Gastroesophageal sphincter (tissue), 4 donors: Measurements from ENCODE around the gene LSP1. TPM values are rescaled to one million over a fixed set of nuclear protein-coding genes. Genes with fewer than 3 reads are reported as not detected.
A peak's percentile ranks its signal among the peaks of the same experiment; 100 is the strongest.

ENCODE experiments used
- ATAC-seq: fragments of 150-250 bp; one replicate; pipeline ENCODE4 v1.9.1; 2016; ENCODE audit warnings: mild to moderate bottlenecking, moderate library complexity
- H3K27ac ChIP-seq, 4 donors: fragments of 200-600 bp; sonication (generic) in 3 of 4; 1 replicate in 3 of 4; 2 replicates in 1 of 4; pipeline ENCODE4 v1.5.1; 2016 to 2019
- H3K27me3 ChIP-seq: fragments of 200-600 bp; sonication (generic); one replicate; pipeline ENCODE4 v1.5.1; 2019
- H3K36me3 ChIP-seq, 2 donors: fragments of 200-600 bp; sonication (generic); one replicate each; pipeline ENCODE4 v1.5.1; 2019; ENCODE audit warnings: control low read depth in 1 of 2
- H3K4me1 ChIP-seq, 3 donors: fragments of 200-600 bp; sonication (generic); 1 replicate in 2 of 3; 2 replicates in 1 of 3; pipeline ENCODE4 v1.5.1; 2016 to 2019; ENCODE audit warnings: control low read depth in 2 of 3
- H3K4me3 ChIP-seq, 2 donors: fragments of 200-600 bp; sonication (generic); one replicate each; pipeline ENCODE4 v1.5.1; 2019; ENCODE audit warnings: mild to moderate bottlenecking in 1 of 2, moderate library complexity in 1 of 2
- H3K9me3 ChIP-seq, 3 donors: fragments of 200-600 bp; sonication (generic); one replicate each; pipeline ENCODE4 v1.5.1; 2017 to 2019; ENCODE audit warnings: control low read depth in 2 of 3
- EP300 ChIP-seq: sonication (generic); formaldehyde crosslinking; IDR thresholded peaks from one replicate; pipeline ENCODE4 v1.6.1; 2017; ENCODE audit warnings: antibody characterized with exemption, mild to moderate bottlenecking
- POLR2A ChIP-seq, 2 donors: fragments of 450-650 bp; IDR thresholded peaks; one replicate each; pipeline ENCODE4 v1.6.1; 2017; ENCODE audit warnings: antibody characterized with exemption in 2 of 2, mild to moderate bottlenecking in 2 of 2, moderate library complexity in 1 of 2
- POLR2AphosphoS5 ChIP-seq: sonication (generic); formaldehyde crosslinking; IDR thresholded peaks from one replicate; pipeline ENCODE4 v1.6.1; 2017; ENCODE audit warnings: antibody characterized with exemption
- WGBS, 2 donors: methylation state at CpG; one replicate each; pipeline ENCODE4 v1.1.5; 2018; ENCODE audit warnings: low coverage in 1 of 2; 5-methylcytosine and 5-hydroxymethylcytosine counted together
- total RNA-seq, 4 donors: library from RNA; depleted of rRNA; stranded (reverse); fragments of >200 nt; gene quantifications; one replicate each; pipeline ENCODE4 v1.1.0, GENCODE V29; 2016
- TF ChIP-seq, protein P1 (sequence below), 4 experiments: fragments of 200-600 bp in 2 of 4; fragments of 450-650 bp in 2 of 4; sonication (generic) in 1 of 4; IDR thresholded peaks; one replicate each; pipeline ENCODE4 v1.5.1; 2017 to 2019; ENCODE audit warnings: antibody characterized with exemption in 4 of 4, mild to moderate bottlenecking in 2 of 4, moderate library complexity in 2 of 4

Gene LSP1
- total RNA-seq, 4 donors from 2014 or later, result 13.4 to 133 (median 47.7) TPM

DNA sequence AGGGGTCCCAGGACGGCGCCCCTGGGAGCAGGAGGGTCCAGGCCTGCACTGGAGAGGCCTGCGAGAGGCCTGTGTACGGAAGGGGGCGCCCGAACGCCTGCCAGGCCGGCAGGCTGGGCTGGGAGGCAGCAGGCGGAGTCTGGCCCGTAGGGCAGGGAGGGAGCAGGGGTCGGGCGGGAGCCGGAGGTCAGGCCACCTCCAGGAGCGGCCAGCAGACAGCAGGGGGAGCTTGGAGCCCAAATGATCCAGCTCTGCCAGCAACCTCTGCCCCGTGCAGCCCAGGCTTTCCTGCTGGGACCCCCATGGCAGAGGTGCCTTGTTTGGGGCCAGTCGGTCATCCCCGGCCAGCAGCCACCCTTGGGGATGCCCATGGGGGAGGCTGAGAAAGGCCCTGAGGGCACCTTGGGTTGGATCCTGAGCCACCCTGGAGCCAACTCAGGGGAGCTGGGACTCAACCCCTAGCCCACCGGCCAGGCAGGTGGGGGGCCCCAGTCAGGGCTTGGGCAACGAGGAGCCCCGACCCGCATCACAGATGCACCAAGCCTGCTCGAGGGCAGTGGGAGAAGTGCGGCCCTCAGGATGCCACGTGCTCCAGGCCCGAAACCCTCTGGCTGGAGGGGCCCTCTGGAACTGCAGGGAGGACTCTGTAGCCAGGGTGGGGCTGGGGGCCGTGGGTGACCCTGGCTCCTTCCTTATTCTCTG is 27.7 kb upstream of the LSP1 start:
- H3K4me3 ChIP-seq, result no peak overlapping the region
- H3K4me1 ChIP-seq, result peaks cover 0 to 13% (median 0%) of the 10 kb centered on the region in 3 donors
- H3K9me3 ChIP-seq, result no peaks in the 10 kb centered on the region
- H3K27ac ChIP-seq, result no peak overlapping the region
- ATAC-seq, result no peak
- H3K27me3 ChIP-seq, result peaks cover 45% of the 10 kb centered on the region
- TF ChIP-seq EP300 (no peak), POLR2A (IDR thresholded peaks at IDR 0.05) (no peak), POLR2AphosphoS5 (no peak)
- TF ChIP-seq, protein P1, sequence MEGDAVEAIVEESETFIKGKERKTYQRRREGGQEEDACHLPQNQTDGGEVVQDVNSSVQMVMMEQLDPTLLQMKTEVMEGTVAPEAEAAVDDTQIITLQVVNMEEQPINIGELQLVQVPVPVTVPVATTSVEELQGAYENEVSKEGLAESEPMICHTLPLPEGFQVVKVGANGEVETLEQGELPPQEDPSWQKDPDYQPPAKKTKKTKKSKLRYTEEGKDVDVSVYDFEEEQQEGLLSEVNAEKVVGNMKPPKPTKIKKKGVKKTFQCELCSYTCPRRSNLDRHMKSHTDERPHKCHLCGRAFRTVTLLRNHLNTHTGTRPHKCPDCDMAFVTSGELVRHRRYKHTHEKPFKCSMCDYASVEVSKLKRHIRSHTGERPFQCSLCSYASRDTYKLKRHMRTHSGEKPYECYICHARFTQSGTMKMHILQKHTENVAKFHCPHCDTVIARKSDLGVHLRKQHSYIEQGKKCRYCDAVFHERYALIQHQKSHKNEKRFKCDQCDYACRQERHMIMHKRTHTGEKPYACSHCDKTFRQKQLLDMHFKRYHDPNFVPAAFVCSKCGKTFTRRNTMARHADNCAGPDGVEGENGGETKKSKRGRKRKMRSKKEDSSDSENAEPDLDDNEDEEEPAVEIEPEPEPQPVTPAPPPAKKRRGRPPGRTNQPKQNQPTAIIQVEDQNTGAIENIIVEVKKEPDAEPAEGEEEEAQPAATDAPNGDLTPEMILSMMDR (IDR thresholded peaks at IDR 0.05), result no peak
- WGBS, 2 donors, result no CpG with 5 or more reads among the region's 26 CpGs
- no peaks in the 10 kb centered on the region for H3K36me3 ChIP-seq

- H3K4me1 ChIP-seq, result peaks cover 0 to 13% (median 0%) of the 10 kb centered on the region in 3 donors
- H3K27me3 ChIP-seq, result peaks cover 53% of the 10 kb centered on the region
Measured at GRCh38 chr11:1825785-1826451, 27.0 kb upstream of the LSP1 start.

DNA sequence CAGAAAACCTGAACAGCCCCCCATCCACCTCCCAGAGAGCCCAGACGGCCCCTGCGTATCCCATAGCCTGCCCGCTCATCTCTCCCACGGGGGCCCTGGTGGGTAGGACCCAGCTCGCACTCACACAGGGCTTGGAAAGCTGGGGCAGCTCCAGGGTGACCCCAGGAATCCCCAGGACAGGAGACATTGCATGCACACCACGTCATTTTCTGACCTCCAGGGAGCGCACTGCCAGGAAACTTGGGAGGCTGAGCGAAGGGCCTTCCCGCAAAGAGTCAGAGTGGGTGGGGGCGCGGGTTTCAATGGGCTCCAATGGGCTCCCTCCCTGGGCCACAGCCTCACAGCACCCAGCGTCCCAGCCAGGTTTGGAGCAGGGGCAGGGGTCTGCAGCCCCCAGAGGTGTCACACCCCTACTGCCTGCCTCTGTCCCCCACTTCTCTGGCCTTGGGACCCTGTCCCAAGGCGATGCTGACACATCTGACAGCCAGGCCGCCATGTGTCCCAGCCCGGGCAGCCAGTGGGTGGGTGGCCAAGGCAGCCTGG is 26.3 kb upstream of the LSP1 start:
- Histone ChIP-seq H3K27me3 (peaks cover 60% of the 10 kb centered on the region), H3K4me1 (peaks cover 0 to 13% (median 0%) of the 10 kb centered on the region in 3 donors), H3K27ac (no peak overlapping the region), H3K4me3 (no peak overlapping the region), H3K9me3 (no peaks in the 10 kb centered on the region), H3K36me3 (no peaks in the 10 kb centered on the region)
- ATAC-seq, result no peak
- no CpG with 5 or more reads among the region's 15 CpGs for WGBS, 2 donors
- no peak for TF ChIP-seq EP300
- TF ChIP-seq POLR2A (IDR thresholded peaks at IDR 0.05), result no peak
- TF ChIP-seq, protein P1 (IDR thresholded peaks at IDR 0.05), result no peak
- TF ChIP-seq POLR2AphosphoS5, result no peak

More at GRCh38 chr11:1825785-1826451, 27.0 kb upstream of the LSP1 start:
- TF ChIP-seq, protein P1 (IDR thresholded peaks at IDR 0.05), result no peak
- TF ChIP-seq POLR2AphosphoS5, result no peak
- TF ChIP-seq EP300, result no peak
- no peak overlapping the region for H3K4me3 ChIP-seq
- no peak for ATAC-seq
- 100% methylated on average over 2 of the region's 33 CpGs; no CpG with 5 or more reads in 1 of the 2 donors for WGBS, 2 donors
- no peaks in the 10 kb centered on the region for H3K36me3 ChIP-seq
- H3K9me3 ChIP-seq, result no peaks in the 10 kb centered on the region
- H3K27ac ChIP-seq, result no peak overlapping the region

DNA sequence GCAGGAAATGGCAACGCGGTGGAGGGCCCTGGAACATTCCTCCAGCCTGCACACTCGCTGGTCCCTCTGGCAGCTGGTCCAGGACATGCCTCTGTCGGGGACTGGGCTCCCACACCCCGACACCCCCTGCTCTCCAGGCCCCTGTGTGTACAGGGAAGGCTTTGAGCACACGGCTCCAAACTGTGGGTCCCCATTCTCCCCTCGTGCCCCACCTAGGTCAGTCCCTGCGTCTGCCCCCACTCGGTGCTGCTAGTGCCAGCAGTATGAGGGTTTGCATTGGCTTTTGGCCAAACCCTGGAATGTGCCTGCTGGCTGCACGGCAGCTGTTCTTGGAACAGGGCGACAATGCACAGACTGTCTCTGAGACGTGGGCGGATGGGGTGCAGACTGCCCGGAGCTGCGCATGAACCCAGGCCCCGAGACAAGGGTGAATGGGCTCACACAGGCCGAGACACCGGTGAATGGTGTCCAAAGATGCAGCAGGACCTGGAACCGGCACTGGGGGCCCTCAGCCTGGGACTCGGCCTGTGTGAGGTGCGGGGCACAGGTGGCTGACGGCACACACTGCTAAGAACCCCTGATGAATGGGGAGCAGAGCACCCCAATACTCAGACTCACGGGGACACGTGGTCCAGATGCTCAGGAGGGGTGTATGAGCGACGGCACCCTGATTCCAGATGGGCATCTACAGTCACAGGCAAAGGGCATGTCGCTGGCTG is 25.6 kb upstream of the LSP1 start:
- Histone ChIP-seq H3K4me3 (no peak overlapping the region), H3K36me3 (no peaks in the 10 kb centered on the region), H3K27me3 (peaks cover 66% of the 10 kb centered on the region), H3K4me1 (peaks cover 0 to 17% (median 1%) of the 10 kb centered on the region in 3 donors), H3K9me3 (no peaks in the 10 kb centered on the region), H3K27ac (no peak overlapping the region)
- 73 to 100% methylated on average over 3 to 4 of the region's 27 CpGs for WGBS, 2 donors
- TF ChIP-seq POLR2AphosphoS5 (peak; percentile 19), EP300 (no peak), POLR2A (IDR thresholded peaks at IDR 0.05) (no peak)
- TF ChIP-seq, protein P1 (IDR thresholded peaks at IDR 0.05), result no peak
- ATAC-seq, result peak; percentile 32
